ENCODE measurements around the gene CES4A. TPM values are rescaled to one million over a fixed set of nuclear protein-coding genes. Genes with fewer than 3 reads are reported as not detected.
A peak's percentile ranks its signal among the peaks of the same experiment; 100 is the strongest.
"Not testable (repeated sequence)": the region's sequence is repeated elsewhere in the genome, so short reads cannot be mapped to it uniquely, and the experiment has no call there.

The CES4A gene
- total and polyA plus RNA-seq, 2 of the 13 experiments (the other 11 are each of a cell fraction or from before 2014, with no cell fraction given): 0.09 to 0.17 TPM

DNA sequence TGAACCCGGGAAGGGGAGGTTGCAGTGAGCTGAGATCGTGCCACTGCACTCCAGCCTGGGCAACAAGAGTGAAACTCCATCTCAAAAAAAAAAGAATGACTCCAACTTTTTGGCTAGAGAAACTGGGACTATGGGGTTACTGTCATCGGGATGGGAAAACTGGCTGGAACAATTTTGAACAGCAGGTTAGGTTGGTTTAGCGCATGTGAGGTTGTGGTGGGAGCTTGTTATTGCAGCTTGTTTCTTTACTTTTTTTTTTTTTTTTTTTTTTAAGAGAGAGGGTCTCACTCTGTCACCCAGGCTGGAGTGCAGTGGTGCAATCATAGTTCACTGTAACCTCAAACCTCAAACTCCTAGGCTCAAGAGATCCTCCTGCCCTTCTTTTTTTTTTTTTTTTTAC is 53.1 kb downstream of the CES4A start:
- intact Hi-C loops (cut with micrococcal nuclease; ENCODE audit: unreplicated experiment); H3K4me2 ChIP-seq (ENCODE audit: low read depth, low read length); H3K4me1 ChIP-seq (ENCODE audit: insufficient read depth, low read length); DNase-seq (ENCODE audit: low spot score); H3K27ac ChIP-seq (ENCODE audit: extremely low read length, insufficient read depth, low read length); FAIRE-seq; H3K4me3 ChIP-seq (replicated peaks in 1 of 3; ENCODE audit: insufficient read depth in 1 of 3, low read depth in 2 of 3, low read length in 3 of 3); H3K27me3 ChIP-seq (ENCODE audit: control insufficient read depth in 1 of 2, insufficient read depth in 2 of 2, low read length in 2 of 2); in situ Hi-C loops (cut with HindIII; ENCODE audit: extremely low pct_ligation_motif_present, low pct_unique_long_range_greater_than_20kb); H4K20me1 ChIP-seq (ENCODE audit: insufficient read depth, low read length); H3K9me3 ChIP-seq (ENCODE audit: low read length); H2AFZ ChIP-seq (ENCODE audit: low read length); BruUV-seq (replicated peaks); CTCF ChIA-PET (ENCODE audit: low intra/inter-chr PET ratio, low total read pairs); H3K9ac ChIP-seq (ENCODE audit: insufficient read depth, low read depth, low read length): not testable (repeated sequence)
- H3K79me2 ChIP-seq (ENCODE audit: insufficient read depth, low read length): peaks cover 45% of the 10 kb centered on the region
- peak; percentile 38; the same call in 2 of the 3 replicates for ATAC-seq
- POLR2A ChIA-PET: interaction anchor here (1.1 kb wide), 1 partner anchor 11 kb away, joined by 3 read pairs; no protein-coding TSS in a partner anchor
- whole genome bisulfite sequencing (ENCODE audit: low lambda C conversion rate): 98% methylated on average over 4 of the region's 4 CpGs
- TF ChIP-seq ZBTB33 (CRISPR knock-in tag; IDR thresholded peaks at IDR 0.05): peak; percentile 62; the same call in 1 of the 2 replicates
- peaks cover 8 to 42% of the 10 kb centered on the region in 2 experiments; a peak in 4 of 5 replicates for H3K36me3 ChIP-seq (replicated peaks in 1 of 2; ENCODE audit: control insufficient read depth in 1 of 2, insufficient read depth in 2 of 2, low read length in 2 of 2)

DNA sequence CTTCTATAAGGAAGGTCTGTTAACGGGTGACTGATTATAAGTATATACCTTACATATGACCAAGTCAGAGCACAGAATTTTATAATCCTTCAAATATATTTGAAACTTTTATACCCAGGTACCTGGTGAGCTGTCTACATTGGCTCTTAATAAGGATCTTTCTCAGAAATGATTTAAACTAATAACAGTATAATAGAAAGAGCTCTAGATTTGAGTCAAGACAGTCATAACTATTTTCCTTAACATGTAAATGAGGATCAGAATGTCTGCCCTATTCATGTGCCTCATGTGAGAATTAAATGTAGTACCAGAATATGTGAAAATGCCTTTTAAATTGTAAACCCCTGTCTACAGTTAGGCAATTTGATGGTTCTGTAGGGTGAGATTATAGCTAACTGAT is 55.0 kb downstream of the CES4A start:
- Histone ChIP-seq H3K9ac (ENCODE audit: insufficient read depth, low read depth, low read length) (no peak overlapping the region), H4K20me1 (ENCODE audit: insufficient read depth, low read length) (no peaks in the 10 kb centered on the region), H3K27ac (ENCODE audit: extremely low read length, insufficient read depth, low read length) (no peak overlapping the region), H3K79me2 (ENCODE audit: insufficient read depth, low read length) (peaks cover 33% of the 10 kb centered on the region), H2AFZ (ENCODE audit: low read length) (no peak overlapping the region), H3K4me3 (replicated peaks in 1 of 3; ENCODE audit: insufficient read depth in 1 of 3, low read depth in 2 of 3, low read length in 3 of 3) (no peak overlapping the region), H3K27me3 (ENCODE audit: control insufficient read depth in 1 of 2, insufficient read depth in 2 of 2, low read length in 2 of 2) (no peaks in the 10 kb centered on the region), H3K4me1 (ENCODE audit: insufficient read depth, low read length) (no peaks in the 10 kb centered on the region), H3K36me3 (replicated peaks in 1 of 2; ENCODE audit: control insufficient read depth in 1 of 2, insufficient read depth in 2 of 2, low read length in 2 of 2) (peaks cover 8 to 31% of the 10 kb centered on the region in 2 experiments; a peak in 4 of 5 replicates), H3K9me3 (ENCODE audit: low read length) (no peaks in the 10 kb centered on the region), H3K4me2 (ENCODE audit: low read depth, low read length) (no peak overlapping the region)
- POLR2A ChIA-PET: no interaction called here
- ATAC-seq (no peak), FAIRE-seq (no peak), DNase-seq (ENCODE audit: low spot score) (no peak)
- in situ Hi-C loops (cut with HindIII; ENCODE audit: extremely low pct_ligation_motif_present, low pct_unique_long_range_greater_than_20kb) (no loop called here), intact Hi-C loops (cut with micrococcal nuclease; ENCODE audit: unreplicated experiment) (no loop called here)
- CTCF ChIA-PET (ENCODE audit: low intra/inter-chr PET ratio, low total read pairs): no interaction called here
- no peak for TF ChIP-seq MYC (CRISPR knock-in tag; IDR thresholded peaks at IDR 0.05; ENCODE audit: borderline replicate concordance)
- TF ChIP-seq RBFOX2 (IDR thresholded peaks at IDR 0.05; ENCODE audit: low read depth, low read length): 0 out of 2 replicates have a peak, but pooled peaks have one; percentile 19
- no peak for TF ChIP-seq KAT7 (CRISPR knock-in tag; IDR thresholded peaks at IDR 0.05; ENCODE audit: borderline replicate concordance)
- BruUV-seq (replicated peaks): no TSS peak
- WGBS (ENCODE audit: low lambda C conversion rate): 98% methylated on average over 1 of the region's 1 CpG
